K562 (cell line): ENCODE data around the gene SLC24A3. TPM values are rescaled to one million over a fixed set of nuclear protein-coding genes. Genes with fewer than 3 reads are reported as not detected.
"Not testable (repeated sequence)": the region's sequence is repeated elsewhere in the genome, so short reads cannot be mapped to it uniquely, and the experiment has no call there.

Source experiments
- ATAC-seq: fragments of 200-7000 bp; cut with Tn5 transposase; 3 replicates; pipeline ENCODE4 v1.9.1; 2020; ENCODE audit warnings: moderate library complexity
- BruUV-seq: library from RNA; stranded (reverse); fragments of 400-500 nt; replicated peaks from 2 replicates; lab custom pipeline; 2021; lab: Mats Ljungman, UMichigan
- CTCF ChIA-PET: fragments of 300-600 bp; formaldehyde crosslinking; extraction: SDS; loops from one replicate; lab custom pipeline; 2021; ENCODE audit warnings: low intra/inter-chr PET ratio; lab: Yijun Ruan, JAX
- POLR2A ChIA-PET: fragments of 300-600, 350-650 bp; sonication (Branson Sonifier 250); formaldehyde crosslinking; extraction: SDS; loops from one replicate; lab custom pipeline; 2021; ENCODE audit warnings: antibody characterized with exemption, inconsistent platforms; lab: Yijun Ruan, JAX
- DNase-seq, 4 experiments: peaks; one replicate each; pipeline versions ENCODE4 v3.0.0 to v3.0.0-alpha.2; 2011 to 2018; ENCODE audit warnings: low spot score in 3 of 4, mixed read lengths in 3 of 4; ENCODE audit errors: extremely low read depth in 1 of 4
- FAIRE-seq: peaks from 2 replicates; lab custom pipeline; 2011; peaks lifted over from hg19 to GRCh38; lab: Jason Lieb, UNC
- H2AFZ ChIP-seq: 2 replicates; pipeline ENCODE4 v1.6.0; 2011; ENCODE audit warnings: low read depth, low read length, control low read depth, inconsistent platforms
- H3K27ac ChIP-seq: fragments of 200-600 bp; 3 replicates; pipeline ENCODE4 v1.8.0; 2011; ENCODE audit warnings: low read depth, mild to moderate bottlenecking, control low read depth, inconsistent platforms, low read length, moderate library complexity, mixed read lengths; ENCODE audit errors: extremely low read depth
- H3K27me3 ChIP-seq, 2 experiments: fragments of 300-600 bp in 1 of 2; 2 replicates in 1 of 2; 3 replicates in 1 of 2; pipeline versions ENCODE4 v1.6.0 to v1.8.0; 2011; ENCODE audit warnings: inconsistent platforms in 2 of 2, low read length in 2 of 2, mild to moderate bottlenecking in 1 of 2, mixed read lengths in 1 of 2, moderate library complexity in 1 of 2; ENCODE audit not compliant: control insufficient read depth in 2 of 2, insufficient read depth in 2 of 2
- H3K36me3 ChIP-seq: fragments of 300-600 bp; 3 replicates; pipeline ENCODE4 v1.8.0; 2011; ENCODE audit warnings: mild to moderate bottlenecking, low read length, inconsistent platforms; ENCODE audit not compliant: control insufficient read depth, insufficient read depth
- H3K4me1 ChIP-seq, 2 experiments: fragments of 200-600 bp in 1 of 2; replicated peaks in 1 of 2; 2 replicates in 1 of 2; 3 replicates in 1 of 2; pipeline versions ENCODE4 v1.5.1 to v1.8.0; 2011; ENCODE audit warnings: inconsistent platforms in 2 of 2, low read length in 2 of 2, mild to moderate bottlenecking in 1 of 2, mixed read lengths in 1 of 2, moderate library complexity in 1 of 2; ENCODE audit not compliant: control insufficient read depth in 2 of 2, insufficient read depth in 2 of 2
- H3K4me2 ChIP-seq: 2 replicates; pipeline ENCODE4 v1.6.1; 2011; ENCODE audit warnings: low read length, control low read depth, inconsistent platforms, mixed read lengths; ENCODE audit not compliant: insufficient read depth
- H3K4me3 ChIP-seq: fragments of 200-600 bp; sonication (generic), shearing (Covaris generic); 2 replicates; pipeline ENCODE4 v1.5.1; 2016; ENCODE audit warnings: control low read depth, inconsistent platforms
- H3K79me2 ChIP-seq: fragments of 200-600 bp; 3 replicates; pipeline ENCODE4 v1.8.0; 2011; ENCODE audit warnings: low read length, inconsistent platforms; ENCODE audit not compliant: control insufficient read depth, insufficient read depth
- H3K9ac ChIP-seq, 2 experiments: 2 replicates each; pipeline versions ENCODE4 v1.6.0 to v1.6.1; 2011; ENCODE audit warnings: low read depth in 2 of 2, low read length in 2 of 2, control low read depth in 1 of 2, inconsistent platforms in 1 of 2, mild to moderate bottlenecking in 1 of 2, mixed read lengths in 1 of 2; ENCODE audit not compliant: insufficient read depth in 1 of 2
- H3K9me1 ChIP-seq: one replicate; pipeline ENCODE4 v1.6.0; 2011; ENCODE audit warnings: inconsistent platforms, mild to moderate bottlenecking, low read length, moderate library complexity; ENCODE audit not compliant: control insufficient read depth, insufficient read depth
- H3K9me3 ChIP-seq: replicated peaks from 2 replicates; pipeline ENCODE4 v1.5.1; 2011; ENCODE audit warnings: low read depth, low read length, inconsistent platforms; ENCODE audit not compliant: control insufficient read depth, insufficient read depth
- H4K20me1 ChIP-seq: replicated peaks from 2 replicates; pipeline ENCODE4 v1.6.1; 2011; ENCODE audit warnings: low read length, inconsistent platforms, mixed read lengths; ENCODE audit not compliant: control insufficient read depth, insufficient read depth
- BDP1 ChIP-seq: IDR thresholded peaks from 3 replicates; pipeline ENCODE4 v1.6.1; 2011; ENCODE audit not compliant: insufficient read length, insufficient read depth
- CBX5 ChIP-seq: IDR thresholded peaks from 2 replicates; pipeline ENCODE4 v1.6.1; 2014; ENCODE audit warnings: low read depth, borderline replicate concordance
- TBL1XR1 ChIP-seq, 2 experiments: IDR thresholded peaks; 2 replicates each; pipeline ENCODE4 v1.6.1; 2012; ENCODE audit warnings: improper control_type of control experiment in 2 of 2, low read length in 2 of 2, mild to moderate bottlenecking in 1 of 2
- TRIM24 ChIP-seq, 2 experiments: fragments of 450-650 bp; IDR thresholded peaks; 2 replicates each; pipeline ENCODE4 v1.6.1; 2016
- ZNF75A ChIP-seq: fragments of 450-650 bp; formaldehyde crosslinking; IDR thresholded peaks from 2 replicates; pipeline ENCODE4 v1.4.0; 2020; ENCODE audit warnings: mild to moderate bottlenecking
- WGBS: fragments of 100-300 bp; shearing (Covaris generic); methylation state at CpG from one replicate; pipeline ENCODE4 v1.1.6; 2016; ENCODE audit warnings: low coverage, mixed read lengths; ENCODE audit not compliant: insufficient coverage; ENCODE audit errors: missing lambda C conversion rate; 5-methylcytosine and 5-hydroxymethylcytosine counted together
- in situ Hi-C: fragments of 300-500 bp; cut with MboI; formaldehyde crosslinking; loops from 4 replicates; pipeline ENCODE4 v1.15.0; 2018; ENCODE audit warnings: inconsistent platforms, mixed read lengths
- intact Hi-C: fragments of 100-400 bp; cut with micrococcal nuclease; formaldehyde crosslinking; loops from 2 replicates; pipeline ENCODE4 v1.14.2; 2022
- polyA plus RNA-seq, 8 experiments: library from polyadenylated mRNA; depleted of rRNA in 4 of 8; stranded (reverse) in 5 of 8; unstranded in 3 of 8; fragments of >200 nt; fragmentation: Nextera tagmentation in 2 of 8; fragmentation: Illumina TruSeq in 1 of 8; extraction: Ambion mirVana in 2 of 8; extraction: Trizol in 1 of 8; gene quantifications; 2 replicates each; pipeline versions ENCODE4 v1.2.1 to v1.2.3, GENCODE V29; 2011 to 2014; ENCODE audit warnings: inconsistent platforms in 1 of 8, missing spikeins in 1 of 8
- total RNA-seq, 7 experiments: library from RNA; depleted of rRNA in 6 of 7; stranded (reverse); fragments of >200 nt in 6 of 7; fragmentation: Illumina TruSeq in 2 of 7; extraction: Trizol in 2 of 7; gene quantifications; 2 replicates each; pipeline versions ENCODE4 v1.2.1 to v1.2.3, GENCODE V29; 2011 to 2021; ENCODE audit warnings: low replicate concordance in 1 of 7
- TF ChIP-seq, protein P1 (sequence below): fragments of 250-450 bp; sonication (Bioruptor Pico); IDR thresholded peaks from 2 replicates; pipeline ENCODE4 v1.4.0; 2020; ENCODE audit warnings: mild to moderate bottlenecking, moderate library complexity

Gene SLC24A3
- total and polyA plus RNA-seq, 9 of the 15 experiments (the other 6 are each of a cell fraction or from before 2014, with no cell fraction given): not detected

DNA sequence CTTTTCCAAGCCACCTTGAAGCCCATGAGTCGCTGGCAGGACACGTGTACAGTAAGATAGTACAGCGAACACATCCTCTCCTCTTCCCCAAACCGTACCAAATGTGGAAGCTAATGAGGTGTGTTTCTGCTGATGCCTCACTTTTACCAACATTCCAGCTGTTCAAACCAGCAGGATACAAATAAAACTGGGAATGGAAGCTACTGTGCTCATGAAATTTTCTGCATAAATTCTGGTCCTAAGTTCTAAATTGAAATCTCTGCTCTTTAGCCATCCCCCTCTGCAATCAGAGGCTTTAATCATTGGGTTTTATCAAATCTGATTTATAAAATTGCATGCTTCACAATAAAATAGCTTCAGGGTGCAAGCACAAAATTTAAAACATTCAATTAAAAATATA lies 463.8 kb downstream of the SLC24A3 start (continued):
- TF ChIP-seq, protein P1, sequence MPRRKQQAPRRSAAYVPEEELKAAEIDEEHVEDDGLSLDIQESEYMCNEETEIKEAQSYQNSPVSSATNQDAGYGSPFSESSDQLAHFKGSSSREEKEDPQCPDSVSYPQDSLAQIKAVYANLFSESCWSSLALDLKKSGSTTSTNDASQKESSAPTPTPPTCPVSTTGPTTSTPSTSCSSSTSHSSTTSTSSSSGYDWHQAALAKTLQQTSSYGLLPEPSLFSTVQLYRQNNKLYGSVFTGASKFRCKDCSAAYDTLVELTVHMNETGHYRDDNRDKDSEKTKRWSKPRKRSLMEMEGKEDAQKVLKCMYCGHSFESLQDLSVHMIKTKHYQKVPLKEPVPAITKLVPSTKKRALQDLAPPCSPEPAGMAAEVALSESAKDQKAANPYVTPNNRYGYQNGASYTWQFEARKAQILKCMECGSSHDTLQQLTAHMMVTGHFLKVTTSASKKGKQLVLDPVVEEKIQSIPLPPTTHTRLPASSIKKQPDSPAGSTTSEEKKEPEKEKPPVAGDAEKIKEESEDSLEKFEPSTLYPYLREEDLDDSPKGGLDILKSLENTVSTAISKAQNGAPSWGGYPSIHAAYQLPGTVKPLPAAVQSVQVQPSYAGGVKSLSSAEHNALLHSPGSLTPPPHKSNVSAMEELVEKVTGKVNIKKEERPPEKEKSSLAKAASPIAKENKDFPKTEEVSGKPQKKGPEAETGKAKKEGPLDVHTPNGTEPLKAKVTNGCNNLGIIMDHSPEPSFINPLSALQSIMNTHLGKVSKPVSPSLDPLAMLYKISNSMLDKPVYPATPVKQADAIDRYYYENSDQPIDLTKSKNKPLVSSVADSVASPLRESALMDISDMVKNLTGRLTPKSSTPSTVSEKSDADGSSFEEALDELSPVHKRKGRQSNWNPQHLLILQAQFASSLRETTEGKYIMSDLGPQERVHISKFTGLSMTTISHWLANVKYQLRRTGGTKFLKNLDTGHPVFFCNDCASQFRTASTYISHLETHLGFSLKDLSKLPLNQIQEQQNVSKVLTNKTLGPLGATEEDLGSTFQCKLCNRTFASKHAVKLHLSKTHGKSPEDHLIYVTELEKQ (CRISPR knock-in tag): no peak
- TF ChIP-seq BDP1 (no peak), TRIM24 (IDR thresholded peaks at IDR 0.05) (no peak)
- TF ChIP-seq, all 486 proteins: peak for 0

DNA sequence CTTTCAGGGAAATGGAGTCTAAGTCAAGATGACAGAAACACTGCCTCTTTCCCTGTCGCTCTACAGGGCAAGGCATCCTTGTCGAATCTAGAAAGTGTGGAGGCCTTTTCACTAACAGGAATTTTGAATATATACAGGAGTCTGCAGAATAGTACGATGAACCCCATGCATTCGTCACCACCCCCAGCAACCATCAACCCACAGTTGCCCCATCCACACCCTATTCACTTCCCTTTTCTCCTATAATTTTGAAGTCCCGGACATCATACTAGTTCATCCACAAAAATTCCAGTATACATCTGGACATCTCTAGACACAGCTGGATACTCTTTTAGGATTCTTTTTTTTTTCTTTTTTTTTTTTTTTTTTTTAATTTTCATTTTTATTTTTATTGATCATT lies 464.9 kb downstream of the SLC24A3 start:
- DNase-seq: no peak
- intact Hi-C loops (no loop called here), in situ Hi-C loops (no loop called here)
- H3K9ac ChIP-seq: no peak overlapping the region
- no TSS peak for BruUV-seq
- no peaks in the 10 kb centered on the region for H4K20me1 ChIP-seq
- ATAC-seq: no peak
- ChIA-PET POLR2A (no interaction called here), CTCF (no interaction called here)
- WGBS: 0% methylated on average over 4 of the region's 5 CpGs
- H3K79me2 ChIP-seq: no peaks in the 10 kb centered on the region
- H3K4me1 ChIP-seq: no peaks in the 10 kb centered on the region
- no peaks in the 10 kb centered on the region; a peak in 1 of 5 replicates for H3K27me3 ChIP-seq
- TF ChIP-seq TBL1XR1 (IDR thresholded peaks at IDR 0.05; ENCODE audit: low read length in 2 of 2) (no peak), ZNF75A (no peak), CBX5 (no peak)
- H3K27ac ChIP-seq: no peak overlapping the region
- H3K9me1 ChIP-seq: no peaks in the 10 kb centered on the region
- H3K36me3 ChIP-seq: no peaks in the 10 kb centered on the region
- no peak overlapping the region for H3K4me3 ChIP-seq
- no peaks in the 10 kb centered on the region for H3K9me3 ChIP-seq
- no peak overlapping the region for H2AFZ ChIP-seq
- H3K4me2 ChIP-seq: no peak overlapping the region
- FAIRE-seq: no peak

DNA sequence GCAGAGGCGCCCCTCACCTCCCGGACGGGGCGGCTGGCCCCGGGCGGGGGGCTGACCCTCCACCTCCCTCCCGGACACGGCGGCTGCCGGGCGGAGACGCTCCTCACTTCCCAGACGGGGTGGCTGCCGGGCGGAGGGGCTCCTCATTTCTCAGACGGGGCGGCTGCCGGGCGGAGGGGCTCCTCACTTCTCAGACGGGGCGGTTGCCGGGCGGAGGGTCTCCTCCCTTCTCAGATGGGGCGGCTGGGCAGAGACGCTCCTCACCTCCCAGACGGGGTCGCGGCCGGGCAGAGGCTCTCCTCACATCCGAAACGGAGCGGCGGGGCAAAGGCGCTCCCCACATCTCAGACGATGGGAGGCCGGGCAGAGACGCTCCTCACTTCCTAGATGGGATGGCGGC lies 466.1 kb downstream of the SLC24A3 start:
- POLR2A ChIA-PET, FAIRE-seq, H2AFZ ChIP-seq, H3K27me3 ChIP-seq, H3K9me1 ChIP-seq, H3K27ac ChIP-seq, H4K20me1 ChIP-seq, H3K9ac ChIP-seq, H3K36me3 ChIP-seq, H3K4me3 ChIP-seq, intact Hi-C loops, CTCF ChIA-PET, H3K9me3 ChIP-seq, H3K79me2 ChIP-seq, H3K4me2 ChIP-seq, in situ Hi-C loops, ATAC-seq, H3K4me1 ChIP-seq, BruUV-seq, DNase-seq: not testable (repeated sequence)
- 4% methylated on average over 4 of the region's 38 CpGs for WGBS
